Astrocyte of the spinal cord (primary cell): ENCODE data around the gene FRAS1.
A peak's percentile ranks its signal among the peaks of the same experiment; 100 is the strongest.
"Not testable (repeated sequence)": the region's sequence is repeated elsewhere in the genome, so short reads cannot be mapped to it uniquely, and the experiment has no call there.

Experiments
- DNase-seq: peaks from one replicate; pipeline ENCODE4 v3.0.0; 2011; ENCODE audit warnings: low read depth, low spot score
- H3K4me3 ChIP-seq: 2 replicates; pipeline ENCODE4 v1.5.1; 2011; ENCODE audit warnings: low read depth, mild to moderate bottlenecking, low read length, moderate library complexity
- in situ Hi-C: cut with HindIII; loops from 2 replicates; pipeline ENCODE4 v1.10.0; 2017; ENCODE audit warnings: low sequenced_read_pairs
- TF ChIP-seq, protein P1 (sequence below): IDR thresholded peaks from 2 replicates; pipeline ENCODE4 v1.5.1; 2012; ENCODE audit warnings: low read depth, mild to moderate bottlenecking, low read length, inconsistent platforms

FRAS1 gene

DNA sequence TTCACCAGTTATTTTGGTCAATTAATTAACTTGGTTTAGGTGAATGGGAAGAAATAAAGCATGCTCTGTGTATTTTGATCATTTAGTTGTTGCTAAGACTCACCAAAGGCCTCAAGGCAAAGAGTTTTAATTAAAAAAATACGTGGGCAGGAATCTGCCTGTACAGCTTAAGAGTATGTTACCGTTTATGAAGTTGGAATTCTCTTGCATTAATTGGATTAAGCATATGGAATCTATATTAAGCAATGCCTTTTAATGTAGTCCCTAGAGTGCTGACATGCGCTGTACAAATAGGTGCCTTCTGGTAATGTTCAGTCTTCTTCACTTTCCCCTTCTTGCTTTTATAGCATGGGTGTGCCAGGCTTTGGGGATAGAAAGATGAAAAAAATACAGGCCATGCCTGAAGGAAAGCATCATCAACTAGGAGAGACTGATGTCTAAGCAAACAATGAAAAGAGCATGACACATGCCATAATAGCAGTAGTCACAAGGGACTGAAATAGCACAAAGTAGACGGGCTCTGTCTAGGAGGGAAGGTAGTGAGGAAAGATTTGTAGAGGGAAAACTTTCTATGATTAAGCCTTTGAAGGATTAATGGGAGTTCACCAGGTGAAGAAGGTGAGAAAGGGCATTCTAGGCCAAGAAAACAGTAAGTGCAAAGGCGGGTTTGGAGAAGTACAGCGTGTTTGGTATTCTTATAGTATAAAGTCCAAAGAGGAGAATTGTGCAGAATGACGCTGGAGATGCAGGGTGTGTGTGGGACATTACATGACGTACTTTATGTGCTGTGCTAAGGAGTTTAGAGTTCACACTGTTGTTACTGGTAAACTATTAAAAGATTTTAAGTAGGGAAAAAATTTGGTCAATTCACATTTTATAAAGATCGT is 268.4 kb downstream of the FRAS1 start:
- no peak for DNase-seq
- in situ Hi-C loops: no loop called here
- TF ChIP-seq, protein P1, sequence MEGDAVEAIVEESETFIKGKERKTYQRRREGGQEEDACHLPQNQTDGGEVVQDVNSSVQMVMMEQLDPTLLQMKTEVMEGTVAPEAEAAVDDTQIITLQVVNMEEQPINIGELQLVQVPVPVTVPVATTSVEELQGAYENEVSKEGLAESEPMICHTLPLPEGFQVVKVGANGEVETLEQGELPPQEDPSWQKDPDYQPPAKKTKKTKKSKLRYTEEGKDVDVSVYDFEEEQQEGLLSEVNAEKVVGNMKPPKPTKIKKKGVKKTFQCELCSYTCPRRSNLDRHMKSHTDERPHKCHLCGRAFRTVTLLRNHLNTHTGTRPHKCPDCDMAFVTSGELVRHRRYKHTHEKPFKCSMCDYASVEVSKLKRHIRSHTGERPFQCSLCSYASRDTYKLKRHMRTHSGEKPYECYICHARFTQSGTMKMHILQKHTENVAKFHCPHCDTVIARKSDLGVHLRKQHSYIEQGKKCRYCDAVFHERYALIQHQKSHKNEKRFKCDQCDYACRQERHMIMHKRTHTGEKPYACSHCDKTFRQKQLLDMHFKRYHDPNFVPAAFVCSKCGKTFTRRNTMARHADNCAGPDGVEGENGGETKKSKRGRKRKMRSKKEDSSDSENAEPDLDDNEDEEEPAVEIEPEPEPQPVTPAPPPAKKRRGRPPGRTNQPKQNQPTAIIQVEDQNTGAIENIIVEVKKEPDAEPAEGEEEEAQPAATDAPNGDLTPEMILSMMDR: no peak
- no peak overlapping the region for H3K4me3 ChIP-seq

DNA sequence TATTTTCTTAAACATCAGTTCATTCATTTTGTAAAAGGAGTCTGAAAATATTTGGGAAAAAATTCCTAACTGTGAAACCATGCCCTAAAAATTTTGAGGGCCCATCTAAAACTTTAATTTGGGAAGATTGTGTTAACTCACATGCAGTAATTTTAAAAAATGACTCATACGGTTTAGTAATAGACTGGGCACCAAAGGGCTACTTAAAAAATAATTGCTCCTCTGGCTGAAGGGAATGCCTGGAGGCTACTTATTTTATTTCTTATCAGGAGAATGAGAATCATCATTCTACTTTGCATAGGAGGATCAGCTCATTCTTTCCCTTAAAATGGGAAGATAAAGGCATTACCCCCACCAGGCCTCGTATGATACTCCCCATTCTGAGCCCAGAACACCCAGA is 271.5 kb downstream of the FRAS1 start:
- DNase-seq, H3K4me3 ChIP-seq, in situ Hi-C loops: not testable (repeated sequence)

DNA sequence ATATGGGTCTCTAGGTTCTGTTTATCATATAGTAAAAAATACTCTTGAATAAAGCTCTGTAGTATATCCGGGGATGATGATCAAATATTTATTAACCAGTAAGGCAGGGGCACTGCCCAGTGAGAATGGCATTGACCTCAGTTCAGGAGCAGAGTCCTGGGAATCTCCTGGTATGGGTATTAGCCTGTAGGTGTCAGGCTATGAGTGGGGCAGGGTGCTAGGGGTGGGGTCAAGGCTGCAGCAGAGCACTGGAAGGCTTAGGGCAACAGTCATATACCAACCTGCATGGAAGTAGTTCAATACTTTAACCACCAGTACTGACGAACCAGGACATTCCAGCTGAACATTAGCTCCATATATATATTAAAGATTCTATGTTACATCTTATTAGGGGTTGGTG is 274.1 kb downstream of the FRAS1 start:
- no peak overlapping the region for H3K4me3 ChIP-seq
- DNase-seq: no peak
- TF ChIP-seq, protein P1: no peak
- in situ Hi-C loops: no loop called here

DNA sequence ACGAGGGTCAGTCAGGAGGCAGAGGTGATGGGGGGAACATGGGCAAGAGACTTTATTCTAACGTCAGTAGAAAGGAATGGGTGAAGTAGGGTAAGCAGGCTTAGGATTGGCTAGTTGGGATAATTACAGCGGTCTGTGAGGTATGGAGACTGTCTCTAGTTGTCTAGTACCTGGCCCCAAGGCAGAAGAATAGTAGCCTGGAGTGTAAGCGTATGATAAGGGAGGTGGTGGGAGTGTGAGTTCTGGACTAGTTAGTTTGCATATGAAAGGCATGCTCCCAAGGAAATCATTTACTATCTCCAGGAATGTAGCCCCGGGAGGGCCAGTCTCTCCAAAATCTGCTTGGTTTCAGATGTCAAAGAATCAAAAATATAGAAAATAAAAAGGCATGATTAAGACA is 274.8 kb downstream of the FRAS1 start:
- TF ChIP-seq, protein P1: no peak
- no peak overlapping the region for H3K4me3 ChIP-seq
- in situ Hi-C loops: no loop called here
- no peak for DNase-seq

DNA sequence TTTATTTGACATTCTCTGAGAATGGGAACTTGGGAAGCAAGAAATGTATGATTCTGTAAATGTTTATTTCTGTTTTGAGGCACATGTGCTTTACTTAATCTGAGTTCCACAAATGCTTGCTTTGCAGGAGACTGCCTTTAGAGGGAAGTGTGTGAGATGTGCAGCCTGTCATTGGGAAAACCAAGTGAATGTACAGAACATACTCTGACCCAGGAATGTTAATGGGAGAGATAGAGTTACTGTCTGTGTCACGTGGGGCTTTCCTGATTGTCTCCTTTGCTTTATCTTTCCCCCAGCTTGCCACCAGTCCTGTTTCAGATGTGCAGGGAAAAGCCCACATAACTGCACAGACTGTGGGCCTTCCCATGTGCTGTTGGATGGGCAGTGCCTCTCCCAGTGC is 275.9 kb downstream of the FRAS1 start:
- in situ Hi-C loops: no loop called here
- TF ChIP-seq, protein P1: no peak
- DNase-seq: no peak
- no peak overlapping the region for H3K4me3 ChIP-seq

DNA sequence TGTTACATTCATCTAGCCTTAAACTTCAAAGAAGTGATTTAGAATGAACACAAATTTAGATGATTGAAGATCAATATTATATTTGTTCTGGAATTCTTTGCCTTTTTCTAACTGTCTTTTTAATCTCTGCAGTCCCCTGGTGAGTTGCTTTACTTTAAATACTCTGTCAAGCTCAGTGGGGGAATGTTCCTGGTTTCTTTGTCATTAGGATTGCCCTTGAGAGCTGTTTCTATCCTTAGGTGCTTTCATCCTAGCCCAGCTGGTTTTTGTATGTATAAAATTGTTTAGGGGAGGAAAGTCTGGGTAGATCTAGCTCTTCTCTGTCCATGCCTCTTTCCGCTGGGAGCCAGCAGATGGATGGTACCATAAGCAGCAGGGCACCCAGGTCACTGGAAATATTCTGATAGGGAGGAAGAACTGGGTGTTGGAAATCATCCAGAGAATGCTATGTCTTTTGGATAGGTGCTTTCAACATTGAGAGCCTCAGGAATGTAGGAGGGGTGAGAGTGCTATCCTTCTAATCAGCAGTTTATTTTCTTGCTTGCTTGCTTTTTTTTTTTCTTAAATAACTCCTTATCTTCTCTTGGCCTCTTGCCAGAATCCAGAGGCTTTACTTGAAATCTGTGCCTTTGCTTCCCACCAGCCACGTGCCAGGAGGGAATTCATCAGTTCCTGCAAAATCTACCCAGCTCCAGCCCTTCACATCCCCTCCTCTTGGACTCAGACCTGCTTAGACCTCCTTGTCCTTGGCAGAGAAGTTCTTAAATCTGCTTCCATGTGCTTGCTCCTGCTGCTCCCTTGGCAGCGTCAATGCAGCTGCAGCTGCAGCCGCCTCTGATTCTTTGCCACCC is 279.2 kb downstream of the FRAS1 start:
- in situ Hi-C loops: no loop called here
- TF ChIP-seq, protein P1: no peak
- no peak overlapping the region for H3K4me3 ChIP-seq
- peak; percentile 17 for DNase-seq
